ENCODE measurements around the gene NEUROD1.
A peak's percentile ranks its signal among the peaks of the same experiment; 100 is the strongest.
"Not testable (repeated sequence)": the region's sequence is repeated elsewhere in the genome, so short reads cannot be mapped to it uniquely, and the experiment has no call there.

NEUROD1 gene

DNA sequence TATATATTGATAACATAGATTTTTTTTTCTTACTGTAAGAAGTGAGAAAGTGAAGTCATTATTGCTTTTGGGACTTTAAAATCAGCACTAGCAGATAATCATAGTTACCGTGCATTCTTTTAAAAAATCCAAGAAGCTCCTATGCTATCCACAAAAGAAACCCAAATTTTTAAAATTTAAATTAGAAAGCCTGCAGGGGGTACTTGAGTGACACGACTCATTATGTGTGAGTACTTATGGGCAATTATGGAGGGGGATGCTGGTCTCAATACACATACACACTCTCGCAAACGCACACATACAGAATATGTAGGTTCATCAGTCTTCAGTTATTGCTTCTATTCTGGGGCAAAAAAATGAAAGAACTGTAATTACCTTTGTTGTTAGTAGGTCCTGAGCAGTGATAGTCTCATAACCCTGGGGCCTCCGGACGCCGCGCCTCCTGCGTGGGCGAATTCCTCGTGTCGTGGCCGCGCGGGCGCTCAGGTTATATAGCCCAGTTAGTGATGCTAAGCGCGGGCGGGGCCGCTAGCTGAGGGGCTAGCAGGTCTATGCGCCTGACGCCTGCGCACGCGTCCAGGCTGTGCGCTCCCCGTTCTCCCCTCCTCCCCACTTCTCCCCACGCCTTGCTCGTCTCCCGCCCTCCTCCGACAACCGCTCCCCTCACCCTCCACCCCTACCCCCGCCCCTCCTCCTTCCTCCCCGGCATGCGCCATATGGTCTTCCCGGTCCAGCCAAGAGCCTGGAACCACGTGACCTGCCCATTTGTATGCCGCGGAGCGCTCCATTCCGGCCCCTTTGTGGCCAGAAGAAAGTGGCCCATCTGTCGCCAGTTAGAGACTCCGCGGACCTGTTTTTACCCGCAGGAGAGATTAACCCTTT is at the start of gene NEUROD1:
Gene NEUROD1, minus strand, starts transcription at position 463 of the 882 bp plus-strand sequence. CDS start 1,657 bp downstream, outside the sequence.
- no peak for DNase-seq

DNA sequence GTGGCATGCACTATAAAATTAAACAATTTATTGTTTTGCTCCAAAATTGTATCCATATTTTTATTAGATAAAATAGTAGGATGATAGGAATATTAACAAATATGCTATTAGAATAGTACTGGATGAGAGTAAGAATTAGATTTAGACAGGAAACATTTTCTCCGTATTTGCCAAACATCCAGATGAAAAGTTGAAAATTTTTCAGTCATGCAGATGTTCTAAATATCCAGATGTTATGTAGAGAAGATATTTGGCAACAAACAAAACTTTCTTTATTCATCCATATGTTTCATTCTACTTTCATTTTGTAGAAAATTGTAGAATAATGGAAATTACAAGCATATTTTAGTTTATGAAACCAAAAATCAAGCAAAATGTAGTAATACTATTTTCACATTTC is 45.2 kb upstream of the NEUROD1 start:
- no peak for DNase-seq

DNA sequence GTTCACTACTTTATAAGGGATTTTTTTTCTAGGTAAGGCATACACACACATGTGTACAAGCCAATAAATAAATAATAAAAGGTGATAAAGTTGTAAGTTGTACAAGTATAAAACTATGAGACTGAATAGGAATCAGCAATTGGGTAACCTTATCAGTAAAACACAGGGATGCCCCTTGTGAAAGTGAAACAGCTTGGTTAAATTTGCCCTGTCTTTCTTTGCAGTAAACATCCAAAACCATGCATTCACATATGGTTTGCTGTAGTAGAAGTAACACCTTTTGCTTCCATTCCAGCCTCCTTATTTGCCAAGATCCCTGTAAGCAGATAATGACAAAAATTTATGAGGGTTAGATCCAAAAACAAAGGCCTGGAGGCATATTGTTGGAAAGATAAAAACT is 44.3 kb upstream of the NEUROD1 start:
- no peak for DNase-seq

DNA sequence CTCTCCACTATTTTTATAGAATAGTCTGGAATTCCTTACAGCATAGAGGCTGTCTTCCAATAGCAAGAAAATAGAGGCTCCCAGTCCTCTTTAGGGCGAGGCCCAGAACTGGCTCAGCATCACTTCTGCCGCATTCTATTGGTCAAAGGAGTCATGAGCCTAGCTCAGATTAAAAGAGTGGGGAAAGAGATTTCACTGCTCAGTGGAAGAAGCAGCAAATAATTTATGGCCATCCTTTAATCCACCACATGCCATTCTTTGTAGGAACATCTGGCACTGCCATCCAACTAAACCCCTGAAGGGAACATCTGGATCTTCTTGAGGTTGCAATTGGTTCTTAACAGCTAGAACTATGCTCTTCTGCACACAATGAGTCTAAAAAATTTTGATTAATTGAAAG is 43.4 kb upstream of the NEUROD1 start:
- DNase-seq, result no peak

DNA sequence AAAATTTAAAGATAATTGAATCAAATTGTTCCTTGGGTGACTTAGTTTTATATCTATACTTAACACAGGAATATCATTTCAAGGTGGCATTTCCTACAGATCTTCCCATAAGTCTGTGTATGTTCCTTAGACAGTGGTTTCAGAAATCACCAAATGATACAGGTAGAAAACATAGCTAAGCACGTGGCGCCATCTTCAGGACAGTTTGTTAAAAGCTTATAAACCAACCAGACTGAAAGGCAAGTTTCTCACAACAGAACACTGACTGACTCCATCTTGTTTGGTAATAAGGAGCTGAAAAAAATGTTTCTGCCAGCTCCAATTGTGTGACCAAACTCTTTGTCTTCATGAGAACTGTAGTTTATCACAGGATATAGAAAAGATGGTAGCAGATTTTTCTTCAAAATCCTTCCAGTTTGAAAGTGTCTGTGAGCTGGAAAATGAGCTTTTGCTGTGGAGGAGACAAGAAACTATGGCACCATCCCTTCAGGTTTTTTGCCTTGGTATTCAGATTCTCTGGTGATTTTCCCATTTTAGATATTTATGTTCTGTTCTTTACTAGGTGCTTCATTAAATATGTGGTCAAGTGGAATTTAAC is 34.8 kb upstream of the NEUROD1 start:
- DNase-seq, result peak; percentile 87

DNA sequence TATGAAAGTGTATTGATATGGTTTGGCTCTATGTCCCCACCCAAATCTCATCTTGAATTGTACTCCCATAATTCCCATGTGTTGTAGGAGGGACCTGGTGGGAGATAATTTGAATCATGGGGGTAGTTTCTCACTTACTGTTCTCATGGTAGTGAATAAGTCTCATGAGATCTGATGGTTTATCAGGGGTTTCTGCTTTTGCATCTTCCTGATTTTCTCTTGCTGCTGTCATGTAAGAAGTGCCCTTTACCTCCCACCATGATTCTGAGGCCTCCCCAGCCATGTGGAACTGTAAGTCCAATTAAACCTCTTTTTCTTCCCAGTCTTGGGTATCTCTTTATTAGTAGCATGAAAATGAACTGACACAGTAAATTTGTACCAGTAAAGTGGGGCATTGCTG is 30.7 kb upstream of the NEUROD1 start:
- not testable (repeated sequence) for DNase-seq

DNA sequence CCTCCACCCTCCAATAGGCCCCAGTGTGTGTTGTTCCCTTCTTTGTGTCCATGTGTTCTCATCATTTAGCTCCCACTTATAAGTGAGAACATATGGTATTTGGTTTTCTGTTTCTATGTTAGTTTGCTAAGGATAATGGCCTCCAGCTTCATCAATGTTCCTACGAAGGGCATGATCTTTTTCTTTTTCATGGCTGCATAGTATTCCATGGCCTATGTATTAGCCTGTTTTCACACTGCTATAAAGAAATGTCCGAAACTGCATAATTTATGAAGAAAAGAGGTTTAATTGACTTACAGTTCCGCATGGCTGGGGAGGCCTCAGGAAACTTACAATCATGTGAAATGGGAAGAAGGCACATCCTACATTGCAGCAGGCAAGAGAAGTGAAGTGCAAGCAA is 22.2 kb upstream of the NEUROD1 start:
- not testable (repeated sequence) for DNase-seq

DNA sequence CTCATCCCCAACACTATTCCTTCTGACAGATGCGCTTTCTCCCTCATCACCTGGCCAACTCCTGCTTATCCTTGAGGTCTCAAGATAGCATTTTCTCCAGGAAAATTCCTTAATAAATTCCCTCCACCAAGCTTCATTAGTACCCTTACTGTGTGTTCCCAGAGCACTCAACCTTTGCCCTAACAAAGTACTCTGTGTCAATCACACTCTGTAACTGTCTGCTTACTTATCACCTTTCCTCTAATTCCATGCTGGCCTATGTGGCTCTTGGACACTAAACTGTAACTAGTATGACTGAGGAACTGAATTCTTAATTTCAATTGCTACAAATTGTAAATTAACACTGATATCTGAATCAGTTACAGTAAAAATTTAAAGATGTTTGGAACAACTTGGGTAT is 17.9 kb upstream of the NEUROD1 start:
- no peak for DNase-seq

DNA sequence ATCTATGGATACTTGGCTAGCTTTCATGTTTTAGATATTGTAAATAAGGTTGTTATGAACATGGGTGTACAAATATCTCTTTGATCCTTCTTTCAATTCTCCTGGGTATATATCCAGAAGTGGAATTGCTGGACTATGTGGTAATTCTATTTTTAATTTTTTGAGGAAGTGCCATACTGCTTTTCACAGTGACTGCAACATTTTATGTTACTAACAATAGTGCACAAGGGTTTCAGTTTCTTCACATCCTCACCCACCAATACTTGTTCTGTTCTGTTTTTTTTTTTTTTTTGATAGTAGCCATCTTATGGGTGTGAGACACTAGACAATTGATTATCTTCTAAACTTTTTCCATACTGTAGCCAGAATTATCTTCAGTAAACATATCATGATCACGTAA is 17.3 kb upstream of the NEUROD1 start:
- DNase-seq, result no peak

DNA sequence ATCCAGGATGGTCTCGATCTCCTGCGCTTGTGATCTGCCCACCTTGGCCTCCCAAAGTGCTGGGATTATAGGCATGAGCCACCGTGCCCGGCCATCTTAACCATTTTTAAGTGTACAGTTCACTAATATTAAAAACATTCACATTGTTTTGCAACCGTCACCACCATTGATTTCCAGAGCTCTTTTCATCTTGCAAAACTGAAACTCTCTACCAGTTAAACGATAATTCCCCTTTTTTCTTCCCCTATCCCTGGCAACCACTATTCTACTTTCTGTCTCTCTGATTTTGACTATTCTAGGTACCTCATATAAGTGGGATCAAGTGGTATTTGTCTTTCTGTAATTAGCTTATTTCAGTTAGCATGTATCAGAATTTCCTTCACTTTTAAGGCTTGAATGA is 16.8 kb upstream of the NEUROD1 start:
- no peak for DNase-seq

DNA sequence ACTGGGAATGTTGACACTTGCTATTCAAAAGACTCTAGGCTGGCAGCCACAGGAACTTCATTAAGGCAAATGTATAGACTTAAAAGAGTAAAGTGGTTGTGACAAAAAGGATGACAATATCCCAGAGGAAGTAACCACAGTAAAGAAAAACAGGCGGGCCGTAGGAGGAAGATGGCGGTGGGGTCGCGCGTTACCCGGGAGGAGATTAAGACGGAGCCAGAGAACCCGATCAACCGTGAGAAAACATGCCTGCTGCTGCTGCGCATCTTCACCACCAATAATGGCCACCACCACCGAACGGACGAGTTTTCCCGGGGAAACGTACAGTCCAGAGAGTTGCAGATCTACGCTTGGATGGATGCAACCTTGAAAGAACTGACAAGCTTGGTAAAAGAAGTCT is 14.0 kb upstream of the NEUROD1 start:
- DNase-seq, result no peak

DNA sequence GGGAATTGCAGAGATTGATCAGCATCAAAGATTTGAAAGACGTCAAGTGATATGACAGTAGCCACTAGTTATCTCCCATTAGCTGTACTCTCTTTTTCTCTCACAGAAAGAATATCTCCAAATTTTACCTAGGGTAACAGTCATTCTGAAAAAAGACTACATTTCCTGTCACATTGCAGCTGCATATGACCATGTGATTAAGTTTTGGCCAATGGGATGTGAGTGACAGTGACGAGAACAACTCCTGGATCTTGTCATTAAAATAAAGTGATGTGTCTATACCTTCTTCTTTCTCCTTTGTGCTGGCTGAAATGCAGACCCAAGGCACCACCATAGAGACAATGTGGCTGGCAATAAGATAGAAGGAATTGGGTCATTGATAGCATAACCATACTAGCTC is 10.5 kb upstream of the NEUROD1 start:
- no peak for DNase-seq

DNA sequence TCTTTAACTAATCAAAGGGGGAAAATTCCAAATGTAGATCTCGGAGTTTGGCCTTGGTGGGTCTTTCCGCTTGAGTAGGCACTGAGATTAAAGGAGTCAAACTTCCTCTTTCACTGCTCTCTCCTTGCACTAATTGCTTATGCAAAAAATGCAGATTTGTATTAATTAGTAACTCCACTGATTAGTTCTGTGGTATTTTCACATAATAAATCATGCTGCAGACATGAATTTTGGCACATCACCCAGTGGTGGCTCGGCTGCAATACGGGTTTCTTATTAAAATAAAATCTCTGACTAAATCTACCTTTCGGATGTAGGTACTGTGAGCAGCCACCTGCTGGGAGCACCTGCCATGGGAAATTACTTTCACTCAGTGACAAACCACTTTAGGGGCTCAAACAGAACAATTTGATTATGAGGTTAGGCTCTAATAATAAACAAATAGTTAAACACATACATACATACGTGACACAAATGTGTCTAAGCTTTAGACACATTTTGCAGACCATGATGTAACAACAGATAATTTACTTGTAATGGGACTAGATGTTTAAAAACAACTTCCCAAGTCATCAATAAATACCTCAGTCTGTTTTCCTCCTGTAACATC is 6.4 kb upstream of the NEUROD1 start:
- DNase-seq, result peak; percentile 76

DNA sequence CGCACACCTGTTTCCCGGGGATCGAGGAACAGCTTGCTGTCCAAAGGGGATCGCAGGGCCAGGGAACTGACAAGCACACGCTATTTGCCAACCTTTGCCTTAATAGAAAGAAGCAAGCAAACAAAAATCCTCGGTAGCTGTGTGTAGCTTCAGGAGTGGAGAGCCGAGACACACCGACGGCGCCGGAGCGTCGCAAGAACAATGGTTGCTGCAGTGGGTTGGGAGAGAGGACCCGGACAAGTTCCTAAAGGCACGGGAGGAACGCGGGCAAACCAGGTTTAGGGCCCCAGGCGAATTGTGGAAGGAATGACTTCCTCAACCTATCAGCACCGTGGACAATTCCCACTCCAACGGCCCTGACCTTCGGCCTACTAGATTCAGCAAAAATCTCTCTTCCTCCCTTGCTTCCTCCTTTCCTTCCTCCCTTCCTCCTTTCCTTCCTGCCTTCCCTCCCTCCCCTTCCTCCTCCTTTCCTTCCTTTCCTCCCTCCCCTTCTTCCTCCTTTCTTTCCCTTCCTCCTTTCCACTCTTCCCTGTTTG is 4.9 kb upstream of the NEUROD1 start:
- DNase-seq, result no peak

DNA sequence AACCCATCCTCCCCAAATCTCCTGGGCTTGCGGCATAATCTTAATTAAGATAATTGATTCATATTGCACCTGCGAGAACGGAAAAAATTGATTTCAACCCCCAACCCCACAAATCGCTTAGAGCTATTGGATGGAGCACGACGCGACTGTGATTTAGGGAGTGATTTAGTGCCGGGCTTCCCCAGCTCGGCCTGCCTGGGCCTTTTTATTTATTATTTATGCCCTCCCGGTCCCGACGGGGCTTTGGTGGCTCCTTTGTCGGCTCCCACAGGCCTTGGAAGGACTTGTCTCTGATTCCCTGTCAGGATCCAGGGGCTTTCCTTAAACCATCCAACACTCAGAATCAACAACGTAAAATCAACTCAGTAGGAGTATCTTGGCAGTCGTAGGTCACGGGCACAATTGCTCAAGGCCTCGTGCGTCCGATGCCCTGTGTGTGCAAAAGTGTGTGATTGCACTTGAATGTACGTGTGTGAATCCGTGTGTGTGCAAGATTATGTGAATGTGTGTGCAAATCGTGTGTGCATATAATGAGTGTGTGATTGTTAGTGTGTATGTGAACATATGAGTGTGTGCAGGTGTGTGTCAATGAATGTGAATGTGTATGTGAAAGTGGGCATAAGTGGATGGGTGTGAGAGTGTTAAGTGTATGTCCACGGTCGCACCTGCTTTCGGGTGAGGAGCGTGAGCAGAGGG is 4.3 kb upstream of the NEUROD1 start:
- DNase-seq, result no peak

DNA sequence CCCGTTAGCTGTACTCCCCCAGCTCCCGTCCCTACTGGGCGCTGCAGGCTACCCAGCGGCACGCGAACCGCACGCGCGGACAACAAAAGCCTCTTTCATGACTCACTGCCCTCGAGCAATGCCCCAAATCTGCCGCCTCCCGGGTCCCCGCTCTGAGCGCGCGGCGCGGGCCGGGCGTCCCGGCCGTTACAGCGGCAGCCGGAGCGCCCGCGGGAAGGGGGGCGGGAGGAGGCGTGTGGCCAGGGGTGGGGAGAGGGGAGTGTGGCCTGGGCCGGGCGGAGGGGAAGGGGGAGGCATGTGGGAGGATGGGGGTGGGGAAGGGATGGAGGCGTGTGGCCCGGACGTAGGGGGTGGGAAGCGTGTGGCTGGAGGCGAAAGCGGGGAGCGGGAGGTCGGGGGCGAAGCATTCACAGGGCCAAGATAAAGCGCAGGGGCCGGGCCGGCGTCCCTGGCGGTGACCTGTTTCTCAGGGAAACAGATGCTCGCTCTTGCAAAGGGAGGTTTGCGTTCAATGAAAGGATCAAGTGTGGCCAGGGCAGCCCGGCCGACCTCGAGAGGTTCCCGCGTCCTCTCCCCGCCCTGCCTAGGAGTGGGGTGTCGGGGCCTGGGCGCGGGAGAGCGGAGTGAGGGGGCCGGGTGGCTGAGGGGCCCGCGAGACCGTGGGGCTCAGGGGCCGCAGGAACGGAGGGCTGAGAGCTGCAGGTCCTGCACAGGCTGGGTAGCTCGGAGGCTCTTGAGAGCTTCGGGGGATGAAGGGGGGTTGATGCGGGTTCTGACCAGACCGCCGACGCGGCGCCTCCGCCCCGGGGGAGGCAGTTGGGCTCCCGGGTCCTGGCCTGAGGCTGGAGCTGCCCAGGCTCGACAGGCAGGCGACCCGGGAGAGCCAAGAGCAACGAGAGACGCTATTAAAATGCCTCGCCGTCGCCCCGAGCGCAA is 3.5 kb upstream of the NEUROD1 start:
- no peak for DNase-seq

DNA sequence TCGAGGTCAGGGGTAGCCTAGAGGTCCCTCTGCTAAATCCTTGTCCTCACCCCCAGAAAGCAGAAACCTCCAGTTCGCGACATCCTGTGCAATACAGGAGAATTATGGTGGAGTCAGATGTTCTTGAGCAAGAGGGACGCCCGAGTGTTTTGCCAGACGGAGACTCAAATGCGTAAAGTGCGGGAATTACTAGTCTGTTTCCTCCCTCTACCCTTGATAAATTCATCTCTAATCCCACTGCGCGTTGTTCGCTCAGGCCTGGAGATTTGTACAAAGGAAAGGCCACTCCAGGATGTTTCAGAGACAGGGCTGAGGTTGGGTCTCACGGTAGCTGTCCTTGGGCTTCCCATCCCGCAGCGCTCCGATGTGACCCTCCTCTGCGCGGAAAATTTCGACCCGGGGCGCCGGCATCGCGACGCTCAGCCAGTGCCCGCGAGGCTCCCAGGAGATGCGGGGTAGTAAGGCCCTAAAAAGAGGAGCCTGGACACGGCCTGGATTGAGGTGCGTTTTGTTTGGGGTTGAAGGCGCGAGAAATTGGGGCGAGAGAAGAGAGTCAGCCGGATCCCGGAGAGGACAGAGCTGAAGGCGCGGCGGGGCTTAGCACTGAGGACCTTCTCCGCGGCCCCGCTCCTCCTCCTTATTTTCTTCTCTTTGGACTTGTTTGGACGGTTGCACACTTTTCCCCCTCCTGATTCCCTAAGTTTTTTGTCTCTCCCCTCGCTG is 2.6 kb upstream of the NEUROD1 start:
- DNase-seq, result no peak

DNA sequence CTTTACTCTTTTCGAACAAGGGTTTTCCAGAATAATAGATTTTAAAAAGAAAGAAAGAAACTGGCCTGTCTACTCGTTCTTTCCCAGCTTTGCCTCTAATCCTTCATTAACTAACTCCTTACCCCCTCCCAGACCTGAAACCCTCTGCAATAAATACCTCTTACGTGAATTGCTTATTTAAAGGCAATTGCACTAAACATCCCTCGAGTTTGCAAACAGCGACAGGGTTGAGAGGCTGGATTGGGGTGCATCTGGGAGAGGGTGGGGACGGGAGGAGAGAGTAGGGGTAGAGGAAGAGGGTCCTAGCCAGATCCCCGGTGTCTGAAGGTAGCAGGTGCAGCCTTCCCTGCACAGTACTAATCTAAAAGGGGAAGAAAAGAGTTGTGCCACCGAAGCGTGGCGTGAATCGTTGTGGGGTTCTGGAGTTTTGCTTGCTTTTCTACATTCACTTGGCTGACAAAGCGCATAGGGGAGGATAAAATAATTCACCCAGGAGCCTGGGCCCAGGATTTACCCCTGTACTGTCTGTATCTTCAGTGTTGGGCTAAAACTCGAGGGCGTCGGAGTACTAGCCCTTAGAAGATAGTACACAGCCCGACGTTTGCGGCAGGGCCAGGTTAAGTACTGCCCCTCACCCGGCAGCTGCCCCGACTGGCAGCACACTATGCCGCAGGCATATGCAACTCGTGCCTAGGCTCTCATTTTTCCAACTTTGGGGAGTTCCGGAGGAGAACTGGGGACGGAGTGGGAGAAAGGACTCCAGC is 1.9 kb upstream of the NEUROD1 start:
- DNase-seq, result no peak

DNA sequence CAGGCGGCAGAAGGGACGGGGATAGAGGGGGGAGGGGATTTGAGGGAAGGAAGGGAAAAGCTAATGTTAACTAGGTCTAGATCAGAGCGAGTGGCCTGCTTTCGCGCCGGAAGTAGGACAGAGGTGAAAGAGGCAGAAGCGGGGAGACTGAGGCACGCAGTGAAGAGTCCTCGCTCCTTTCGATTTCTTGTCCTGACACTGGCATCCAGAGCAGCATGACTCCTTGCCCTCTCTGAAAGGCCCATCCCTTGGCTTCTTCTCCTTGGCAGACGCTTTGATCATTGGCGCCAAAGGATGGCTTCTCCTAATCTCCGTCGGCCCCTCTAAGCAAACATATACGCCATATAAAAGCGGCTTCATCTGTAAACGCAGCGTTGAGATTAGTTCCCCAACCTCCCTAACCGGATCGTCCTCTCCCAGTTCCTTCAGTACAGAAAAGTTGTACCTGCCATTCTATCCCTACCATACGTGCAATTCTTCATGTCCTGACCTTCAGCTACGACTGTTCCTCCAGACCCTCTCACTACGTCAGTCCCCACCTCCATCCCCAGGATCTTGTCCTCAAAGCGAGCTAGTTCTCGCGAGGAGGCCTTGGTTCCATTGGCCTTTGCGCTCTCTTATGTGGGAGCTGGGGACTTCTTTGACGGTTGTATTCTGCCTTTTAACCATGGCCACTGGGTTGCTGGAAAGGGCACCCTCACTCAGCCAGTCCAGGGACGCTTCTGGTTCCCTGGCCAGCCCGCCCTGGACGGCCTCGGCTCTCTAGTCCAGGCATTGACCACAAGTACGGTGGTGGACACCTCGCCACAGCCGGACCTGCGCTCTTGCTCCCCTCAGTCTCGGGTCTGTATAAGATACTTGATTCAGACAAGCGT is 857 bp upstream of the NEUROD1 start:
- no peak for DNase-seq

All from COR-L47 (cell line).